ENCODE results near the gene ZNF70.
A peak's percentile ranks its signal among the peaks of the same experiment; 100 is the strongest.

The ZNF70 gene

DNA sequence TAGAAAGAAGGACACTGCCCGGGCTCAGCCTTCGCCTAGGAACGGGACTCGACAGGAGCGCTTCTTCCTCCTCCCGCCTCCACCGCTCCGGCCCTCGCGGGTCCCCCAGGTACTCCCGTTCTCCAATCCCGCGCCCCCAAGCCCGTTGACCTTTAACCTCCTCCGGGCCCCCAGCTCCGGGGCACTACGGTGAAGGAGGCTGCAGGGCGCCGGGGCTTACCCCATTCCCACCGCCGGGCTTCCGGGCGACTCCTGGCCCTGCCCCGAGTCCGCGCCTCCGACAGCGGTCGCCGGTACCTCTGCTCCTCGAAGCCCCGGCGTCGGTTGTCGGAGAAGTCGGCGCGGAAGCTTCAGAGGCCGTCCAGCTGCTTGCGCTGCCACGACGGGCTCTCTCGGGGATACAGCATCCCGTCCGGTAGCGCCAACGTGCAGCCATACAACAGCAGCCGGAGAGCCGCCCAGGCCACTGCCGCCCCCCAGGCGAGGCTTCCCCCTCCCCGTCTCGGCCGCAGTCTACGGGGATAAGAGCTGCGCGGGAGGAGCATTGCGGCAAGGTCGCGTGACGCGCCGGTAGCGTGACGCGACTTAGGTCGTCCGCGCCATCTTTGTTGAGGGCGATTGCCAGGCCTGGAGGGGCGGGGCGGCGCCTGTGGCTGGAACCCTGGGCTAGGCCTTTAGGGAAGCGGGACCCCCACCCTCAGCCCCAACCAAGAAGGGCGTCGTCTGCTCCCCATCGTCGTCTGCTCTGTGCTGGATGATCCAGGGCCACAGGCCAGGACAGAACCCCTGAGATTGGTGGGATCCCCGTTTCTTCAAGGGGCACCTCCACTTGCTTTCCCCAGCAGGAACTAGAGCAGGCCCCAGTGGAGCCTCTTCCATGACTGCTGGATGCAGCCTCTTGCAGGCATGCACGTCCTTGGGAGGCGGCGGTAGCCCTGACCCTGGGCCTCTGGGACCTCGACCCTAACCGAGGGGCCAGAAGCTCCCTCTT is 33.8 kb downstream of the ZNF70 start:
- DNase-seq (ENCODE audit: low spot score) = peak; percentile 94

DNA sequence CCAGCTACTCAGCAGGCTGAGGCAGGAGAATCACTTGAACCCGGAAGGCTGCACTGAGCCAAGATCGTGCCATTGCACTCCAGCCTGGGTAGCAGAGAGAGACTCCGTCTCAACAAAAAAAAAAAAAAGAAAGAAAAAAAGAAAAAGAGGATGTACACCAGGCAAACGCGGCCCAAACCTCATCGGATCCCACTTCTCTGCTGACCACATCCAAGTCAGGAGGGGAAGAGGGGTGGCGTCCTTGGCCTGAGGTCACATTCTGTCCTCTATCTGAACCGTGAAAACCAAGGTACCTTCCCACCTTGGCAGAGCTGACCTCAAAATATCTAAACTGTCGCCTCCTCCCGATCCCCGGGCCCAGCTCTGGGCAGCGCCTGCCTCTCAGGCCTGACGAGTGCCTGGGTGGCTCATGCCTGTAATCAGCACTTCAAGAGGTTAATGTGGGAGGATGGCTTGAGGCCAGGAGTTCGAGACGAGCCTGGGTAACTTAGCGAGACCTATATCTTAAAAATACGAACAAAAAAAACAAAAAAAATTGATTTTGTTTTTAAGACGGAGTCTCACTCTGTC is 35.0 kb downstream of the ZNF70 start:
- no peak for DNase-seq (ENCODE audit: low spot score)

GRCh38 chr22:23714596-23715578 is 36.0 kb downstream of the ZNF70 start:
- DNase-seq (ENCODE audit: low spot score) = no peak

DNA sequence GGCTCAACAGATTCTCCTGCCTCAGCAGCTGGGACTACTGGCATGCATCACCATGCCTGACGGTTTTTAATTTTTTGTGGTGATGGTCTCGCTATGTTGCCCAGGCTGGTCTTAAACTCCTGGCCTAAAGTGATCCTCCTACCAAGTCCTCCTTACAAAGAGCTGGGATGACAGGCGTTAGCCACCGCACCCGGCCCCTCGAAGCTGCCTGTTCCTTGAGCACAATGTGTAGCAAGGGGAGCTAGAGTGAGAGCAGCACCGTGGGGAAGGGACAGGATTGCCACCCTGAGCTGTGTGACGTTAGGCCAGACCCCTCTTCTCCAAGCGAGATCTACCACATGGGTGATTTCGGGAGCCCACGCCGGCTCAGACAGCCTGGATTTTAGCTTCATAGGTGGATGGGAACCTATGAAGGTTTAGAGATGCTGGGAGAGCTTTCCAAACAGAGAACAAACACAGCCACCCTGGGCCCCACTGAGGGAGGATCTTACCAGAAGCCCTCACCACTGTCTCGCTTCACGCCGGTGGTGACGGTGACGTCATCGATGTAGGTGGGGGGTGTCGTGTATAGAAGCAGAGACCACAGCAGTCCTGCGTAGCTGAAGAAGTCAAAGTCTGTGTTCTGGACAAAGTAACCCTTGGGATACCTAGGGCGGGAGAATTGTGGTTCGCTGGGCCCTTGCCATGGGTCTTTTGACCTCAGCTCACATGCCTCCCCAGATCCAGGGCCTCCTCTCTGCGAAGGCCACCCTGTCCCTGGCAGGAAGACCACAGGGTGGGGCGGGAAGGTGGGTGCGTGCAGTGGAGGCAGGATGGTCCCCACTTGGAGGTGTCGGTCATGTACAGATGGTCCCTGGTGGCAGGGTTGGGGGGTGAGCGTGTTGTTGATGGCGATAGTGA is 37.0 kb downstream of the ZNF70 start:
- no peak for DNase-seq (ENCODE audit: low spot score)

DNA sequence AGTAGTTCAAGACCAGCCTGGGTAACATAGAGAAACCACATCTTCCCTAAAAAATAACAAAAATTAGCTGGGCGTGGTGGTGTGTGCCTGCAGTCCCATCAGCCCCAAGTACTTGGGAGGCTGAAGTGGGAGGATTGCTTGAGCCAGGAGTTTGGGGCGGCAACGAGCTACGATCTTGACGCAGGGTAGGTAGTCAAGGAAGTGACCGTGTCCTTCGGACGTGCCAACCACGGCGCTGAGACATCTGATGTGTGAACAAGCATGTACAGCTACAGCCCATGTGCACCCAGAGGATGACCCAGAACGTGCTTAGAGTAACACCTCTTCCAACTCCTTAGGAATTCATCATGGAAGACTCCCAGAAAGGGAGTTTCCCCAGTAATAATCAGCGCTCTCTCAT is 38.7 kb downstream of the ZNF70 start:
- DNase-seq (ENCODE audit: low spot score) = no peak

GRCh38 chr22:23709107-23709506 is 41.8 kb downstream of the ZNF70 start:
- DNase-seq (ENCODE audit: low spot score) = peak; percentile 54

DNA sequence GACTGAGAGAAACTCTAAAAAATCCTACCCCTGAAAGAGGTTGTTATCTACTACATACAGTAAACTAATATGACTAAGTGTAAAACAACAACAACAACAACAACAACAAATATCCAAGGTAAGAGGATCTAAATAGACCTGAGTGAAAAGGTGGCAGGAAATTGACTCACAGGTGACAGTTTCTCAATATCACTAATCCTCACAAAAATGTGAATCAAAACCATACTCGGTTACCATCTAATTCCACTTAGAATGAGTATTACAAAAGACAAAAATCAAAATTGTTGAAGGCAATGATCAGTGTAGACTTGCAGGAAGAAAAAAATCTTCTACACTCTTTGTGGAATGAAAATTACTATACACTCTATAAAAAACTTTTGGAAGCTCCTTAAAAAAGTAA is 42.6 kb downstream of the ZNF70 start:
- no peak for DNase-seq (ENCODE audit: low spot score)

GRCh38 chr22:23705358-23705757 is 45.6 kb downstream of the ZNF70 start:
- DNase-seq (ENCODE audit: low spot score) = no peak

- DNase-seq (ENCODE audit: low spot score) = no peak
Measured at GRCh38 chr22:23704829-23705228, 46.1 kb downstream of the ZNF70 start.

DNA sequence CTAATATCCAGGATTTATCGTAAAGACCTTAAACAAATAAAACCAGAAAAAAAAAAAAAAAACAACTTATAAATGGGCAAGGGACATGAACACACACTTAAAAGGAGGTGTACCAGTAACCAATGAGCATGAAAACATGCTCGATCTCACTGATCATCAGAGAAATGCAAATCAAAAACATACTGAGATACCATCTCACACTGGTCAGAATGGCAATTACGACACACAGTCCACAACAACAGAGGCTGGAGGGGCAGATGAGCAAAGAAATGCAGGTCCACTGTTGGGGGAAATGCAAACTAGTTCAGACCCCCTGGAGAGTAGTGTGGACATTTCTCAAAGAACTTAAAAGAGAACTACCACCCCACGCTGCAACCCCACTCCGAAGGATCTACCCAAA is 46.9 kb downstream of the ZNF70 start:
- DNase-seq (ENCODE audit: low spot score) = no peak

GRCh38 chr22:23700706-23701105 is 50.2 kb downstream of the ZNF70 start:
- no peak for DNase-seq (ENCODE audit: low spot score)

DNA sequence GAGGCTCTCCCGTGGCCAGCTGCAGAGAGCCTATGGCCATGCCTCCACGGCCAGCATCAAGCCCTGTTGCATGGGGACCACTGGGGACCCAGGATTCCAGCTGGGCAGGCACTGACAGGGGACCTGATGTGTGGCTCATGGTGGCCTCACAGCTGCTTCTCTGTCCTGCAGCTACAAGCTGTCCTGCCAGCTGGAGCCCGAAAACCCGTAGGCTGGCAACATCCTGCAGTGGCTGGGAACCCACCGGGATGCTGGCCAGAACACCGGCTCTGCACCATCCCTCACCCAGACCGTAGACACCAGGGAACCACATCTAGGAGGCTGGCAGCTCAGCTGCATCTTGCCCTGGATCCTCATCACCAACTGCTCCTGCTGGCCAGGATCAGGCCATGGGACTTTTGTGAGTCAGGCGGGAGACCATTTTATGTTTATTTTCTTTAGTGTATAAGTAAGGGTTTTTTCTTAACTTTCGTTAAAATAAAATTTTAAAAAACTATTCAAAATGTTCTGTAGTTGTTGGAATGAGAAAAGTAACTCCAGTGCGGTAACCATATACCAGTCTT is 52.2 kb downstream of the ZNF70 start:
- DNase-seq (ENCODE audit: low spot score) = no peak

DNA sequence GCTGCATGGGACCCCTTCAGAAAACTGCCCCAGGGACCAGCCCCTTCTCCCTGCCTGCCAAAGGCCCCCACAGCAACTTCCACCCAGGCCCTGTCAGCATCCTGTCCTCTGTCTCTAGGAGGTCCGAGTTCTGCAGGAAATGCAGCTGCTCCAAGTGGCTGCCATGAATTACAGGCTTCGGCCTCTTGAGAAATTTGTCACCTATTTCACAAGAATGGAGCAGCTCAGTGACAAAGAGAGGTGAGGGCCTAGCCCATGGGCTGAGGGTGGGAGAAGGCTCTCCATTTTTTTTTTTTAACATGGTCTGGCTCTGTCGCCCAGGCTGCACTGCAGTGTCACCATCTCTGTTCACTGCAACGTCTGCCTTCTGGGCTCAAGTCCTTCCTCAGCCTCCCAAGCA is 52.8 kb downstream of the ZNF70 start:
- no peak for DNase-seq (ENCODE audit: low spot score)

DNA sequence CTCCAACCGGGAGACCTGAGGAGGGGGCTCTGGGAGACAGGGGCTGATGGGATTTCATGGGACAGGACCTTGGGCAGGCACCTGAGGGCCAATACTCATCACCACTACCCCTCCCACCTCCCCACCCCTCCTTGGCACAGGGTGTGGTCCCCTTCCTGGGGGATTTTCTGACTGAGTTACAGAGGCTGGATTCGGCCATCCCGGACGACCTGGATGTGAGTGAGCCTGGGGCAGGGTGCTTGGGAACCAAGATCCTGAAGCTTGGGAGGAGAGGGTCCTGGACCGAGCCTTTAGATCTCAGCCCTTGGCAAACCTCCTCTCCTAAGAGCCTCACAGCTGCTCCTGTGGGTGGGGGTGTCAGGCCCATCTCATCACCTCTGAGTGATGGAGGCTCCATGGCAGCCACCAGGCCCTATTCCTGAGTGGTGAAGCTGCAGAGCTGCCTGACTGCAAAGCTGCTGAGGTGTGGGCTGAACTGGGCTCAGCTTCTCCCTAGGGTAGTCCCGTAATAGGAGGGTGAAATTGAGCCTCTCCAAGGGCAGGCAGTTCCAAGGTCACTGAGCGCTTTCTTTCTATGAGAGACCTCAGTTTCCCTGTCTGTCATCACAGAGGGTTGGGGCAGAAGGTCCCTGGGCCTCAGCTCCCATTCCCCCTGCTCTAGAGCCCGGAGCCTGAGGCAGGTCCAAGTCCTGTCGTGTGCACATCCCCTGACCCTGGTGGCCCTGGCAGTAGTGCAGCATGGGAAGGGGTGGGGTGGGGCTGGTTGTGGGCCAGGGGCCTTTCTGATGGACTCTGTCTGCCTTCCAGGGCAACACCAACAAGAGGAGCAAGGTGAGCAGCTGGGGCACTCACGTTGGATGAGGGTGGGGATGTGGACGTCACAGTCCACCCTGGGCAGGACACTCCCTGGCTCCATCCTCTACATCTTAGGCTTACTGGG is 53.6 kb downstream of the ZNF70 start:
- no peak for DNase-seq (ENCODE audit: low spot score)

- DNase-seq (ENCODE audit: low spot score) = no peak
Measured at GRCh38 chr22:23696326-23696851, 54.5 kb downstream of the ZNF70 start.

- no peak for DNase-seq (ENCODE audit: low spot score)
Measured at GRCh38 chr22:23695571-23696325, 55.2 kb downstream of the ZNF70 start.

DNA sequence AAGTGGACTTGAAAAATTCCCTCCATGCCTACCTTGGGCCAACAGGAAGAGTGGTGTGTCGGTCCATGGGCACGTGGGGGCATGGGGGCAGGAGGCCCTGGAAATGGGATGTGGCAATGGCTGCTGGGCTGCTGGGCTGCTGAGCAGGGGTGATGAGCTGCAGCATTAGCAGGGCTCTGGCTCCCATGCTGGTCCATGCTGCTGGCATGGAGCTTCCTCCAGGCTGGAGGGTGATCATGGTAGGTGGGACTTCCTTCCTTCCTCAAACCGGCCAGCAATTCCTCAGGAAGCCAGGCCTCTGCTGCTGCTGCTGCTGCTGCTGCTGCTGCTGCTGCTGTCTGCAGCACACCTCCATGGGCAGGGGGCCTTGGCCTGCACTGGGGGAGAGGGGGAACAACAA is 55.8 kb downstream of the ZNF70 start:
- no peak for DNase-seq (ENCODE audit: low spot score)

GRCh38 chr22:23693979-23694680 is 56.8 kb downstream of the ZNF70 start:
- DNase-seq (ENCODE audit: low spot score) = no peak

All from AG08396 (cell line).